HG02763 (cell line): ENCODE measurements around the gene RIPOR3.
"Not testable (repeated sequence)": the region's sequence is repeated elsewhere in the genome, so short reads cannot be mapped to it uniquely, and the experiment has no call there.

Experiments used
- ATAC-seq: cut with Tn5 transposase; IDR thresholded peaks from one replicate; pipeline ENCODE4 v1.9.1; 2021; ENCODE audit warnings: mild to moderate bottlenecking, moderate library complexity; ENCODE audit not compliant: unreplicated experiment

The RIPOR3 gene

DNA sequence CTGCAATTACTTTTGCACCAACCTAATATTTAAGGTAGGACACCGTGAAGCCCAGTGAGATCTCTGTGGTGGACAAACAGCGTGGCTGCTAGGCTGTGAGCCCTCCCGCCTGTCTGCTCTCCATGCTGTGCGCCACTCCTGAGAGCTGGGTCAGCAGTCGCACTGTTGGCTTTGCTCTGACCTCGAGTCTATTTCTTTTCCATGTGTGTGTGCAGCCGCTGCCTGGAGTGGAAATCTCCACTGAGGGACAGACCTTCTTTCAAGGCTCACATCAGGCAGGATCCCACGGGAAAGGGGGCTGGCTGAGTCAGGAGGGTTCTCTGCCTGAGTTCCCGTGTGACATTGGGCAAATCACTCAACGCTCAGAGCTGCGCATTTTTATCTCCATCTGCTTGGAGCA is 27.1 kb downstream of the RIPOR3 start:
- ATAC-seq: no peak

DNA sequence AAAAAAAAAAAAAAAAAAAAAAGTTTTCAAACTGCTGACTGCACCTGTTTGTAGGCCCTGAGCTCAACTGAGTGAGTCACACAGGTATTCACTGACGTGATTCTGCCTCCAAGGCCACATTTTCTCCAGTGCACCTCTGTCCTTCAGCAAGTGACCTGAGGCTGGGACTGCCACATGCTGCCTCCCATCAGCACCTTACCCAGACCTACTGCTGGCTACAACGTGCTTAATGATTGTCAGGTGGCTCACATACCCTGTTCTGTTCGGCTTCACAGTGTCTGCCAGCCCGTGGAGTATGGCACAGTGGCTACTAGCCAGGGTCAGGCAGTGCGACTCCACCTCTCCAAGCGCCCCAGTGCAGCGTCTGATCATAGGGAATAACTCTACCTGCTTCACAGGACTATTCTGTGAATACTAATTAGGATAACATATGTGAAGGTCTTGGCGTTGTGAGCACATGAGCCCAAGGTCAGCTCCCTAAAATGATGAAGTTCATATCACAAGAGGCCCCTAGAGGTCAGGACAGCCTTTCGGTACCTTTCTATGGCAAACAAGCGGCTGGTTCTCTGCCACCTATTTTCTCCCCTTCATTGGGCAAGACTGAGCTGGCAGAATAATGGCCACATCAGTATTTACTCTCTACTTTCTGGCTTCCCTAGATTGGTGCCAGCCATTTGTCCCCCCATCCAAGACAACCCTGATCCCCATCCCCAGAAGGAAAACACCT is 28.1 kb downstream of the RIPOR3 start:
- ATAC-seq: no peak

DNA sequence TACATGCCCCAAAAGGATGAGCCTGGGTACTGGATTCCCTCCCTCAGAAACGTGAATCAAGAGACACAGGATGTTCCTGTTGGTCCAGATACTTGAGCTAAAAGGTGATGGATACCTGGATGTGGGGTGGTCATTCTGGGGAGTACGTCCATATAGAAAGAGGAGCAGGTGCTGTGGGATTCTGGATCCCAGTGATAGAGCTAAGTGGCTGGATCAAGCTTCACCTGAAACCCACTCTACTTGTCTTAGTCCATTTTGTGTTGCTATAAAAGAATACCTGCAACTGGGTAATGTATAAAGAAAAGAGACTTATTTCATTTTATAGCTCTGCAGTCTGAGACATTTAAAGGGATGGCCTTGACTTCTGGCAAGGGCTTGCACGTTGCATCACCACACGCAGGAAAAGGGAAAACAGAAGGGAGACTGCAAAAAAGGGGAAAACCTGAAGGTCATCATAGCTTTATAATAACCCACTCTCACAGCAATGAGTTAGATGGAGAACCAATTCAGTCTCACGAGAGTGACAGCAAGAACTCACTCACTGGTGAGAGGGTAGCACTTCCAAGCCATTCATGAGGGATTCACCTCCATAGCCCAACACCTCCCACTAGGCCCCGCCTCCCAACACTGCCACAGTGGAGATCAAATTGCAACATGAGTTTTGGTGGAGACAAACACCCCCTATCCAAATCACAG is 31.2 kb downstream of the RIPOR3 start:
- no peak for ATAC-seq

- ATAC-seq: no peak
Observed at GRCh38 chr20:50658804-50659380, 32.5 kb downstream of the RIPOR3 start.

DNA sequence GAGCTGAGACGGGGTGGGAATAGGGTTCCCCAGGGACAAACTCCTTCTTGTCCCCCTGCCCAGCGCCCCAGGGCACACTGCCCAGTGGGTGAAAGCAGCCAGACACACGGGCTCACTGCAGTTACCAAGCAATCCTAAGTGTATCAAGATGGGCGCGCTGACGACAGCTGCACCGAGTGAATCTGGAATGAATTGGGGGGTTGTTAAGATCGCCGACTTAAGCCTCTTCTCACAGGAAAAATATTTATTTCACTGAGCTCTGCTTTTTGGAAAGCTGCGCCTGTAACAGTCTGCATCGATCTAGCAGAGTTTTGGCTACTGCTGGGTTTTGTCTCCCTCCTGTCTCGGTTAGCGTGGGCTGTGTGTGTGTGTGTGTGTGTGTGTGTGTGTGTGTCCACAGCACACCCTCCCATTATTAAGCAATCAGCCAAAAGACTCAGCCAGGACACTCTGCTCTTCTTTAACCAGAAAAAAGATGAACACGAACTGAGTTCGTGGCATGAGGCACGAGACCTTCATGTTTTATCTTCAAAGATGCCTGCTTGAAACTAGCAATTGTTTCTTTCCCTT is 35.9 kb downstream of the RIPOR3 start:
- no peak for ATAC-seq

- ATAC-seq: no peak
Observed at GRCh38 chr20:50654904-50655303, 36.4 kb downstream of the RIPOR3 start.

GRCh38 chr20:50652702-50653294 is 38.5 kb downstream of the RIPOR3 start:
- ATAC-seq: no peak

DNA sequence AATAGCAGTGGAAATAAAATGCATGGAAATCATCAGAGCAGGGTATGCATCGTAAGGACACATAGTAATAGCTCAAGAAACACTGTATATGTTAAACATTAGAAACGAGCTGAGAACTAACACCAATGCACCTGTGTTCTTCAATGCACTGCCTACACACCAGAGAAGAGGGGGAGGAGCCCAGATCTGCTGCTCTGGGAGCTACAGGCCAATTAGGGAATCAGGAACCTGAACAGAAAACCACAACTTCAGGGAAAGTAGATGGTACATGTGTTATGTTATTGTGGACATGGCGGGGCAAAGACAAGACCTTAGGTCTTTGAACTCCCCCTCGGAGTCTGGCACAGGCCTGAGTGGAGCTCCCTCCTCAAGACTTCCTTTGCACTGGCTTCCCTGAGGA is 39.7 kb downstream of the RIPOR3 start:
- ATAC-seq: no peak

DNA sequence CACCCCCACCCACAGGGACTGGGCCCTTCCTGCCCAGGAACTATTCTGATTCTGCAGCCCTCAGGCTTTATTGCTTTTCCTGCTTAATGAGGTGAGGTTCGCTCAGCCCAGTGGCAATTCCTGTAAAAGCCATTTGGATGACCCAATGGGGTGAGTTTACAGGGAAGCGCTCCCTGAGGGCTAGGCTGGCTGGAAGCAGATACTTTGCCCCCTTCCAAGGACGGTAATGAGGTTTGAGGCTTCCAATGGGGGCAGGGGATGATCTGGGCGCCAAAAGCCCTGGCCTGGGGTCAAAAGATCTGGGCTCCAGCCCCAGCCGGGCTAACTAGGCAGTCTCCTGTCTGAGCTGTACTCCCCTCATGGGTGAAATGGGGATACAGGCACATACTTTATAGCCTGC is 41.8 kb downstream of the RIPOR3 start:
- ATAC-seq: no peak

- no peak for ATAC-seq
Observed at GRCh38 chr20:50648651-50649050, 42.7 kb downstream of the RIPOR3 start.

DNA sequence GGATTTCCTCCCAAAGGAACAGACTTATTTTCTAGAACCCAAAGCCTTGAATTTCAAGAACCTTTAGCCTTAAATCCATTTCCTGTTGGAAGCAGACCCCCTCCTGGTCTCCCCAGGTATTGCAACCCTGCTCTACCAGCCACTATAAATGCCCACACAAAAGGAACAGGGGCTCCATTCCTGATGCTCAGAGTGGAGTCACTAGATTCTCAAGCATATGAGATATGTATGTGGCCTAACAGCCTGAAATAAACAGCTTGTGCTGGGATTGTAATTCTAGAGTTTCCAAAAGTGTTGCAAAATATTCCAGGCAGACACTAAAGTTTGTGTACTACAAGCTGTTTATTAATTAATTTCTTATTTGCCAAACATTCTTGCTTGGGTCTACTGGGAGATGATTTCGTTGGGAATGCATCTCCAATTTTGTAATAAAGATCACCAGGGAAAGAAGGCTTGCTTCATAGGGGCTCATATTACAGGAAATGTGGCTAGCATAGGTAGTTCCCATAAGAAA is 44.8 kb downstream of the RIPOR3 start:
- no peak for ATAC-seq

DNA sequence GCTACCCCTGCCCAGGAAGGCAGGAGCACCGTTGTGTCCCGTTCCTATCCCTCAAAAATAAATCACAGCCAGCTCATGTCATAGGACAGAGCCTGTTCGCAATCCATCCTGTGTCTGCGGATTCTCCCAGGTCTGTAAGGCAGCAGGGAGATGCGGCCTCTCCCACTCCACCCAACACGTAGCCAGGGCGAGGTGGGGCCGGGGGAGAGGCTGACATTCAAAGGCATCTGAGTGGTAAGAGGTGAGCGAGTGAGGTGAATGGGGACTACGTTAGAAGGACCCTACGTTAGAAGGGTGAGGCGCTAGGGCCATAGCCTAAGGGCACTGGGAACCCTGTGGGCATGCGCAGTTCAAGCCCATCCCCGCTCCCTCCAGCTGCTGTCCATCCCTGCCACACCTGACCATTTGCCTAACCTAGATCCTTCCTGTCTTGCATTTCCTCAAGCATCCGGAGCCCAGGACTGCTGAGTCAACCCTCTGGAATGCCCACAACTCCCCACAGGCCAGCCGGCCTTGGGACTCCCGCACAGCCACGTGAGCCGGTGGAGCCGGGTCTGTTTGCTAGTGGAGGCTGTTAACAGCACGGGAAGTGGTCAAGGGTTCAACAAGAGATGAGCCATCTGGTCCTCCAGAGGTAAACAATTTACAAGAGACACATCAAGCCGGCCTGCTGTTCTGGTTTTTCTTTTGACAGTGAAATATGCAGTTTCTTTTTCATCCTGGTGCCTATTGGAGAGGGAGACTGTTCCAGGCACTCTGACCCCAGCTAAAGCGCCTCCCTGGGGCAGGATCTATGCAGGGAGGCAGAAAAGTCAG is 45.9 kb downstream of the RIPOR3 start:
- no peak for ATAC-seq

GRCh38 chr20:50642288-50642803 is 49.0 kb downstream of the RIPOR3 start:
- no peak for ATAC-seq

DNA sequence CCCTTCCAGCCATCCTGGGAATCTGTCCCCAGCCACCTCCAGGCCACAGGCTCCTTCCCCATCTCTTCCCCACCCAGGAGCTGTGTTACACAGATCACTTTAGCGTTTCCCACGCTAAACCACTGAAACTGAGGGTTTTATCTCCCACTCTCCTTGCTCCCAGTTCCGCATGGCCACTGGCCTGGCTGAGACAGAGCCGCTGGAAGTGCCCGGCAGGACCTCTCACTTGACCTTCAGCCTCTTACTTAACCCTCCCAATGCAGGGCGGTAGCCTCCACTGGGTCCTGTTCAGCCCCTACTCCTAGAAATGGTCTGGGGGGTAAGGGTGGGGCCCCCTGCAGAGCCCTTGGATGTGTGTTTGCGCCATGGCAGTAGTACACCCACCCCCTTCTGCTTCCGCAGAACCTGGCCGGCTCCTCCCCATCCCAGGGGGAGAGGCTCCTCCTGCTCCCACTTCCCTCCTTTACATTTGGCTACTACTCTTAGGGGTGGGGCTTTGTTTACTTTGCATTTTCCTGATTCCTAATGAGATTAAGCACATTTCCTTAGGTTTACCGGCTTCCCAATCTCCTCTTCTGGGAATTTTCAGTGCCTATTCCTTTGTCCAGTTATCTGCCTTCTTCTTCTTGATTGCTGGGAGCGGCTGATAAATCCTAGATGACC is 49.6 kb downstream of the RIPOR3 start:
- ATAC-seq: not testable (repeated sequence)

GRCh38 chr20:50639971-50640711 is 51.2 kb downstream of the RIPOR3 start:
- not testable (repeated sequence) for ATAC-seq

DNA sequence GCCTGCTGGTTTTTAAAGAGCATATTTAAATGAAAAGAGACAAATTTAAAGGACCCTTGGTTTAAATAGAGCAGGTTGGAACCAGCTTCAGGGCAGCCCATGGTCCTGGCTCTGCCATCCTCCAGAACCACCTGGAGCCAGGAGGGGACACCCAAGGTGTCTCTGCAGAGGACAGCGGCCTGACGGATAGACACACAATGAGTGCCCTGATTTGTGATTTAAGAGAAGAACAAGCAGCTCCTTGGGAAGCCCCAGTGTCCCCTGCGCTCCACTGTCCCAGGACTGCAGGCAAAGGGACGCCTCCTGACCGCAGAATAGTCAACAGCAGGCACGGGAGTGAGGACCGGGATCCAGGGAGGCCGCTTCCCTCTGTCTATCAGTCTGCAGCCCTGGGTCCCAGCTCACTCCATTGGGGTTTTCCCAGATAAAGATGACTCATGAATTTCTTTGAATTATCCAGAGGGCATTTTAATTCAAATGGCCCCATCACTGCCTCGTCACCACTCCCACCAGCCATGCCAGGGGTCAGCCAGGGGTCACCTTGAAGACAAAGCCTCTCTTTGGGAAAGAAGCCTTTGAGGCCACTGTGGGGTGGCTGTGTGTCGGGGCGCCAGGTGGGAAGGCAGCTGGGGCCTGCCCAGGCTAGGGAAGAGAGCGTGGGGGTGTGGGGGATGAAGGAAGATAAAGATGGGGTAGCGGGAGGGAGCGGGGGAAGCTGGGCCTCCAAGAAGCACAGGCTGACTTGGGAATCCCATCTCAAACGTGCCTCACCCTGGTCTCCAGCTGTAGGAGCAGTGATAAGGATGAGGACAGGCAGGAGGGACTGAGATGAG is 53.1 kb downstream of the RIPOR3 start:
- not testable (repeated sequence) for ATAC-seq

DNA sequence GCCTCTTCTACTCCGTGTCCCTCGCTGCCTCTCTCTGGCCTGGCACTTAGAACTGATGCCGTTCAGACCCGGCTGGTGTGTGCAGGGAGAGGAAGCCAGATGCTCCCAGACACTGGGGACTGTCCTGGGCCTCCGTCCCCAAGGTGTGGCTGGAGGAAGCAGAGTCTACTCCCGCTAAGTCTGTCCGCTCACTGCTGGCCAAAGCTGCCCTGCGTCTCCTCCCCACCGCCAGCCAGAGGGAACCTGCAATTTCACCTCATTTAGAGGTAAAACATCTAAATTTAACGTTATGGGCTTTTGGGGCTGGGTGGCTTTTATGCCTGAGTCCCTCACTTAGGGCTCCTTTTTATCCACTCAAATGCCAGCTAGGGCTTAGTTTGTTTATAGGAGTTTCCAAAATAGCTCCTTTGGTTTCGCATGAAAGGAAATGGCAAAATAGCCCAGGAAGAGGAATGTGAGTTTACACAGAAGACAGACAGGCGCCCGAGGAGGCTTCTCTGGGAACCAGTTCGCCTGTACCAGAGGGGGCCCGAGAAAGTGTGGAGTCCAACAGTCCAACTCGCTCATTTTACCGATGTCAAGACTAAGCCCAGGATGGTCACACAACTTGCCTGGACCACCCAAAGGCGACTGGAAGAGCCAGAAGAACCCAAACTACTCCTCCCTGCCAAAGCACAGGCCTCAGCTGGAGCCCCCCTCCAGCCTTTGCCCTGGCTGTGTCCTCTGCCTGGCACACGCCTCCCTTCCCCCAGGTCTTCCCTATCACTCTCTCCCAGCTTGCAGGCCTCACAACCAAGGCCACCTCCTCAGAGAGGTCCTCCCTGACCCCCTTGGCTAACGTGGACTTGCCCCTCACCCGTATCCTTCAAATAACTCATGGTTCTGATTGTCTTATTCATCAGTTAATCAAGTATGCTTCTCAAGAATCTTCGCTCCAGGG is 54.5 kb downstream of the RIPOR3 start:
- no peak for ATAC-seq
